Measurements from ENCODE around the gene CAMK2D.

The CAMK2D gene

GRCh38 chr4:113638562-113638832 is 123.0 kb downstream of the CAMK2D start:
- DNase-seq: no peak
- no peak for TF ChIP-seq GATA1 (IDR thresholded peaks at IDR 0.05; ENCODE audit: low read depth, low read length)
- TF ChIP-seq POLR2A (IDR thresholded peaks at IDR 0.05; ENCODE audit: low read length): no peak

DNA sequence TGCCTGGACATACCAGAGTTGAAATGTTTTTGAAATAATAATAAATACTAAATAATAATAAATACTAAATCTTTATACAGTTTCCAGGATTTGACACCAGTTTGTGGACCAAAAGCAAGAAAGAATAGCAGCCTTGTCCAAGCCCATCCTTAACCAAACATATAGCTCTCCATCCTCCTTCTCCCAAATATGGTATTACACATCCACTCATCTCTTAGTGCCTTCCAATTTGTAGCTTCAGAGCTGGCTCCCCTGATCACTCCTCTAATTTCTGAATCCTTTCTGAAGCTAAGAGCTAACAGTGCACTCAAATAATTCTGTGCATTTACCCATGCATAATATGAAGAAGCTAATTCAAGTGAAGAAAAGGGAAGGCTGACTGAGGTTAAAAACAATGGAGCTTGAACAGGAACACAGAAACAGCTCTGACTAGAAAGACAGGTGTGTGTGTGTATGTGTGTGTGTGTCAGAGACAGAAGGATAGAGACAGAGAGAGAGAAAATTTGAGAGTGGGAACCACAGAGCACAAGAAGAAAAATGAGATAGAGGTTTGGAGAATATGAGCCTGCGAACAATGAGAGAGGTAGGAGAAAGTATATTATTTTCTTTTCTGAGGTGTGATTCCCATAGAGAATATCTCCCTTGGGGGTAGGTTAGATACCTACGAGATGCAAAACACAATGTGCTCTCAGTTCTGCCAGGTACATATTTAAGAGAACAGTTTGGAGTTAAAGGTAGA is 123.5 kb downstream of the CAMK2D start:
- no peak for TF ChIP-seq GATA1 (IDR thresholded peaks at IDR 0.05; ENCODE audit: low read depth, low read length)
- TF ChIP-seq POLR2A (IDR thresholded peaks at IDR 0.05; ENCODE audit: low read length): no peak
- DNase-seq: no peak

DNA sequence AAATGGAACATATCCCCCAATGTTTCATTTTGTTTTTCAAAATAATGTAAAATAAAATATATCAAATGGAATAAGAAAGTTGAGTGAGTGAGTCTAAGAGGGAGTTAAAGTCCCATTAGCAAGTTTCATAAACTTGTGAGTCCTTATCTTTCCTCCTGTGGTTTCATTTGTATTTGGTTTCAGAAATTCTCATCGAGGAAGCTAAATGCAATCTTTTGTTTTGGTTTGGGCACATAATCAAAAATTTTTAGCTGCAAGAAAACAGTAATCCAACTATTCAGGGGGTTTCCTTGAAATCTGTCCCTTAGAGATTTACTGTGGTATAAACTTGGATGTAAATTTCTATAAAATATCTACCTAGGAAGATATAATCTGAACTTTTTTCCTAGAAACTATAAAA is 124.2 kb downstream of the CAMK2D start:
- DNase-seq: no peak
- TF ChIP-seq POLR2A (IDR thresholded peaks at IDR 0.05; ENCODE audit: low read length) (no peak), GATA1 (IDR thresholded peaks at IDR 0.05; ENCODE audit: low read depth, low read length) (no peak)

DNA sequence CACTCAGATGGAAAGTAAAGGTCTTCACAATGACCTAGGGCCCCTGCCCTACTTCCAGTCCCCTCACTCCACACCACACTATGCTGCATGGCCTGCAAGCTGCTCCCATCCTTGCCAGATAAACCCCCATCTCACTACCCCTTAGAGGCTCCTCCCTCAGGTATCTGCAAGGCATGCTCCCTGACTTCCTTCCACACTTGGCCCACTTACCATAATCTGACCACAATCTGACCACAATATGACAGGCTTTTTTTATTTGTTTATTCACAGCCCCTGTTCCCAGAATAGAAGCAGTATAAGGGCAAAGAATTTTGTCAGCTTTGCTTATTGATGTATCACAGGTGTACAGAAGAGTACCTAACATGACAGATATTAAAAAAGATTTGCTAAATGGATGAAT is 124.7 kb downstream of the CAMK2D start:
- no peak for DNase-seq
- TF ChIP-seq GATA1 (IDR thresholded peaks at IDR 0.05; ENCODE audit: low read depth, low read length) (no peak), POLR2A (IDR thresholded peaks at IDR 0.05; ENCODE audit: low read length) (no peak)

GRCh38 chr4:113636438-113636818 is 125.1 kb downstream of the CAMK2D start:
- no peak for TF ChIP-seq POLR2A (IDR thresholded peaks at IDR 0.05; ENCODE audit: low read length)
- no peak for TF ChIP-seq GATA1 (IDR thresholded peaks at IDR 0.05; ENCODE audit: low read depth, low read length)
- no peak for DNase-seq

DNA sequence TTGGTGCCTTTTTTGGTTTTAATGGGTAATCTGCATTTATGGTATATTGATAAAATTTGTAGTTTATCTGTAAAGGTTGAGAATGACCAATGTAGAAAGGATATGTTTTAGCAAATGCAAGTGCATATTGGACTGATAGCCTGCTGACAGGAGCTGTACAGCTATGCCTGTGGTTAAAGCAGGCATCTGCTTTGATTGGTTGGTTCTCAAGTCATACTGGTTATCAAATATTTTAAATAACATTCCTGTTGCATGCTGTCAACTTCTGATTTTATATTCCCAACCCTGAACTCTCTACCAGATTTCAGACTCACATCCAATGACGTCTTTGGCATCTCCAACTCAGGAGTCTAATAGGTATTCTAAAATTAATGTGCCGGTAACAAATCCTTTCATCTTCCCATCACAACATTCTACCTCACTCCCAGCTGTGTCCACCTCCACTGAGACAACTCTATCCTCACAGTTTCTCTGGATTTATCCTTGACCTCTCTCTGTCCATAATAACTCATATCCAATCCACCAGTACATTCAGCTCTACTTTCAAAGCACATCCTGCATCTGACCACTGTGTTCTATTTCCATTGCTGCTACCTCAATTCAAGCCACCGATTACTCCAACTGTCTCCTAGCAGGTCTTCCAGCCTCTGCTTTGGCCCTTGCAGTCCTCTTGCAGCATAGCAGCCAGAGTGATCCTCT is 125.7 kb downstream of the CAMK2D start:
- no peak for DNase-seq

DNA sequence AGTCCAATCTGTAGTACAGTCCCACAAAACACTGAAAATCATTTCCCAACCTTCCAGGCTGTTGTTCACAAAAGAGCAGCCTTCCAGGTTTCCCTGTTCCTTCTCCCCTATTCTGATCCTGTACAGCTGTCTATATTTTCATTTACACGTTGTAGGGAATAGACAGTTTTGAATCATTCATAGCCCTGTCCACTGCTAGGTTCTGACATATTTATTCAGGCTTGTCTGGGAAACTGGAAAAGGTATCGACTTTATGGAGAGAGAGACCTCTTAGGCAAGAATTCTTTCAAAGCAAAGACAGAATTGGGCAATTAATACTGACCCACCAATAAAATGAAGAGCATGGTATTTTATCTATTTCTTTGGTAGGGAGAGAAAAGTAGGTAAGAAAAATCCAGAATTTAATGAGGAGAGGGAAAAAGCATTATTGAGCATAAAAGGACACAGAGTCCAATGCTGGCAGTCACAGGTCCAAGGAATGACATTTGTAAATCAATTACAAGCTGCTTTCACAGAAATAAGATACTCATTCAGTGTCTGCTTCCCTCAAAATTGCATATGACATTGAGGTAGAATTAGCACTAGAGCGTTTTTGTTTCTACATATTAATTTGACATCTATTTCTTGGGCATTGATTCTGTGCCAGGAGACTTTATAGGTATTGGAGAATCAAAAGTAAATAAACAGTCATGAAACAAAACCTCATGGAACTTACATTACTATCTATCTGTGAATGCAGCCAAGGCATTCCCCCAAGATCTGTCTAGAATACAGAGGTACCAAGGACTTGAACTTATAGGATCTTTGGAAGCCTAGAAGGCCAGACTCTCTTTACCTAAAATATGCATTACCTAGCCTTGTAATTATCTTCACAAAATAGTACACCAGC is 127.2 kb downstream of the CAMK2D start:
- no peak for DNase-seq
- no peak for TF ChIP-seq GATA1 (IDR thresholded peaks at IDR 0.05; ENCODE audit: low read depth, low read length)
- TF ChIP-seq POLR2A (IDR thresholded peaks at IDR 0.05; ENCODE audit: low read length): no peak

More for the DNA sequence above, 125.7 kb downstream of the CAMK2D start:
- TF ChIP-seq POLR2A (IDR thresholded peaks at IDR 0.05; ENCODE audit: low read length) (no peak), GATA1 (IDR thresholded peaks at IDR 0.05; ENCODE audit: low read depth, low read length) (no peak)

GRCh38 chr4:113633467-113633866 is 128.1 kb downstream of the CAMK2D start:
- DNase-seq: no peak
- TF ChIP-seq POLR2A (IDR thresholded peaks at IDR 0.05; ENCODE audit: low read length): no peak

DNA sequence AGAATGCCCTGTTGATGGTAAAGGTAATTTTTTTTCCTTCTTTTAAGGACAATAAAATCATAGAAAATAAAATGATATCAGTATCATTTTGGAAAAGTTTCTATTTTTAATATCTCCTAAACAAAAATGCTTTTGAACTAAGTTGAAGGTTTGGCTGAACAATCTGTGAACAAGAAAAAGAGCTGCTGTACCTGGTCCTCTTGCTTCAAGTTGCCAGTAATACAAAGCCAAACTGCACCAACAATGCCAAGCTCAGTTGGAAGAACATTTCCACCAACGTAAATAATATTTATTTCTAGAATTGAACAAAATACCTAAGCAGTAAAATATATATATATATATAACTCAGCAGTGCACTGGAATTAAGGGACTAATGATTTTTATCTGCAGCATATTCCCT is 132.8 kb downstream of the CAMK2D start:
- no peak for TF ChIP-seq POLR2A (IDR thresholded peaks at IDR 0.05; ENCODE audit: low read length)
- no peak for DNase-seq

- no peak for DNase-seq
- TF ChIP-seq GATA1 (IDR thresholded peaks at IDR 0.05; ENCODE audit: low read depth, low read length) (no peak), POLR2A (IDR thresholded peaks at IDR 0.05; ENCODE audit: low read length) (no peak)
These were observed 134.2 kb downstream of the CAMK2D start for GRCh38 chr4:113627321-113627720.

DNA sequence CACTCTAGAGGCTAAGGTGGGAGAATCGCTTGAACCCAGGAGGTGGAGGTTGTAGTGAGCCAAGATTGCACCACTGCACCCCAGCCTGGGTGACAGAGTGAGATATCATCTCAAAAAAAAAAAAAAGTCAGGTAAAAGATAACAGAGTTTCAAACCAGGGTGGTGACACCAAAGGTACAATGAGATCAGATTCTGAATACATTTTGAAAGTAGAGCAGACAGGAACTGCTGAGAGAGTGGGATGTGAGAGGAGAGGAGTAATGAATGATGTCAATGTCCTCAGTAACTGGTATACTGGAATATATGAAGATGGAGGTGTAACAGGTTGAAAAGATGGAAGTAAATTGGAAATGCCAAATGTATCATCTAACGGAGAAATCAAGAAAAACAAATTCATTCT is 135.6 kb downstream of the CAMK2D start:
- TF ChIP-seq GATA1 (IDR thresholded peaks at IDR 0.05; ENCODE audit: low read depth, low read length) (no peak), POLR2A (IDR thresholded peaks at IDR 0.05; ENCODE audit: low read length) (no peak)
- no peak for DNase-seq

DNA sequence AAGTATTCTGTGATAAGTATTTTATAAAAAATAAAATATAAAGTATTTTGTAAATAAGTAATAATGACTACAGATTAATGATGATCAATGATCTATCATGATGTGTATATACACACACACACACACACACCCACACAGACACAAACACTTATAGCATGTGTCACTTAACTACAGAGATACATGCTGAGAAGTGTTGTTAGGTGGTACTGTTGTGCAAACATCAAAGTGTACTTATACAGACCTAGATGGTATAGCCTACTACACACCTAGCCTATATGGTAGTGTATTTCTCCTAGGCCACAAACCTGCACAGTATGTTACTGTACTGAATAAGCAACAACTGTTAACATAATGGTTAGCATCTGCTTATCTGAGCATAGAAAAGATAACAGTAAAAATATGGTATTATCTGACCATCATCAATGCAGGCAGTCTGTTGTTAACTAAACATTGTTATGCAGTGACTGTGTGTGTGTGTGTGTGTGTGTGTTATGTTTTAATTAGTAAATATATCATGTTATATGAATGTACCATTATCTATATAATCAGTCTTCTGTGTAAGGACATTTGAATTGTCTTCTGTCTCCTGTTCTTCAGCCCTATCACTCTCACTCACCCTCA is 138.2 kb downstream of the CAMK2D start:
- TF ChIP-seq POLR2A (IDR thresholded peaks at IDR 0.05; ENCODE audit: low read length) (no peak), GATA1 (IDR thresholded peaks at IDR 0.05; ENCODE audit: low read depth, low read length) (no peak)
- DNase-seq: no peak

GRCh38 chr4:113621633-113622032 is 139.9 kb downstream of the CAMK2D start:
- DNase-seq: no peak
- TF ChIP-seq GATA1 (IDR thresholded peaks at IDR 0.05; ENCODE audit: low read depth, low read length): no peak
- no peak for TF ChIP-seq POLR2A (IDR thresholded peaks at IDR 0.05; ENCODE audit: low read length)

- DNase-seq: no peak
- TF ChIP-seq POLR2A (IDR thresholded peaks at IDR 0.05; ENCODE audit: low read length): no peak
- TF ChIP-seq GATA1 (IDR thresholded peaks at IDR 0.05; ENCODE audit: low read depth, low read length): no peak
These were observed 141.5 kb downstream of the CAMK2D start for GRCh38 chr4:113620032-113620431.

Data from erythroblast (primary cell).